ENCODE data around the gene TRIM38. TPM values are rescaled to one million over a fixed set of nuclear protein-coding genes. Genes with fewer than 3 reads are reported as not detected.

Gene TRIM38
- total RNA-seq, 1 donor from 2014 or later = 15.8 TPM

- Mint-ChIP-seq H3K27ac (peak overlapping the region; percentile 97), H3K27me3 (ENCODE audit: low read depth) (no peaks in the 10 kb centered on the region), H3K9me3 (peaks cover 1% of the 10 kb centered on the region), H3K4me3 (no peak overlapping the region), H3K36me3 (no peaks in the 10 kb centered on the region), H3K4me1 (peaks cover 50% of the 10 kb centered on the region)
- no peak for TF ChIP-seq CTCF (IDR thresholded peaks at IDR 0.05; ENCODE audit: unreplicated experiment)
- DNase-seq (ENCODE audit: low spot score in 2 of 2, unreplicated experiment in 2 of 2) = no peak
These were observed 62.0 kb downstream of the TRIM38 start for GRCh38 chr6:26024651-26025046.

GRCh38 chr6:26025047-26025893 lies 62.7 kb downstream of the TRIM38 start:
- H3K27me3 Mint-ChIP-seq (ENCODE audit: low read depth) = no peaks in the 10 kb centered on the region
- peaks cover 54% of the 10 kb centered on the region for H3K4me1 Mint-ChIP-seq
- H3K36me3 Mint-ChIP-seq = no peaks in the 10 kb centered on the region
- peak overlapping the region; percentile 93 for H3K4me3 Mint-ChIP-seq
- DNase-seq (ENCODE audit: low spot score in 2 of 2, unreplicated experiment in 2 of 2) = no peak
- H3K27ac Mint-ChIP-seq = peak overlapping the region; percentile 97
- TF ChIP-seq CTCF (IDR thresholded peaks at IDR 0.05; ENCODE audit: unreplicated experiment) = no peak
- no peaks in the 10 kb centered on the region for H3K9me3 Mint-ChIP-seq

GRCh38 chr6:26025894-26026832 lies 63.6 kb downstream of the TRIM38 start:
- H3K4me3 Mint-ChIP-seq = peak overlapping the region; percentile 93
- H3K36me3 Mint-ChIP-seq = no peaks in the 10 kb centered on the region
- peak; percentile 85 to 93 for DNase-seq (ENCODE audit: low spot score in 2 of 2, unreplicated experiment in 2 of 2)
- H3K9me3 Mint-ChIP-seq = no peaks in the 10 kb centered on the region
- peak overlapping the region; percentile 97 for H3K27ac Mint-ChIP-seq
- H3K4me1 Mint-ChIP-seq = peaks cover 59% of the 10 kb centered on the region
- no peaks in the 10 kb centered on the region for H3K27me3 Mint-ChIP-seq (ENCODE audit: low read depth)
- peak; percentile 83 for TF ChIP-seq CTCF (IDR thresholded peaks at IDR 0.05; ENCODE audit: unreplicated experiment)

GRCh38 chr6:26026833-26027490 lies 64.4 kb downstream of the TRIM38 start:
- H3K36me3 Mint-ChIP-seq = no peaks in the 10 kb centered on the region
- H3K4me1 Mint-ChIP-seq = peaks cover 58% of the 10 kb centered on the region
- peak overlapping the region; percentile 93 for H3K4me3 Mint-ChIP-seq
- peak in 1 of 2 experiments; percentile 74 for DNase-seq (ENCODE audit: low spot score in 2 of 2, unreplicated experiment in 2 of 2)
- no peaks in the 10 kb centered on the region for H3K27me3 Mint-ChIP-seq (ENCODE audit: low read depth)
- no peak for TF ChIP-seq CTCF (IDR thresholded peaks at IDR 0.05; ENCODE audit: unreplicated experiment)
- H3K9me3 Mint-ChIP-seq = no peaks in the 10 kb centered on the region
- peak overlapping the region; percentile 97 for H3K27ac Mint-ChIP-seq

GRCh38 chr6:26027491-26028211 lies 65.0 kb downstream of the TRIM38 start:
- no peak for TF ChIP-seq CTCF (IDR thresholded peaks at IDR 0.05; ENCODE audit: unreplicated experiment)
- Mint-ChIP-seq H3K27ac (peak overlapping the region; percentile 97), H3K4me3 (peak overlapping the region; percentile 93), H3K9me3 (no peaks in the 10 kb centered on the region), H3K27me3 (ENCODE audit: low read depth) (no peaks in the 10 kb centered on the region), H3K4me1 (peaks cover 52% of the 10 kb centered on the region), H3K36me3 (no peaks in the 10 kb centered on the region)
- DNase-seq (ENCODE audit: low spot score in 2 of 2, unreplicated experiment in 2 of 2) = no peak
